ENCODE measurements around the gene KERA. TPM values are rescaled to one million over a fixed set of nuclear protein-coding genes. Genes with fewer than 3 reads are reported as not detected.

The KERA gene
- total and polyA plus RNA-seq, 2 experiments from 2014 or later, result not detected

- H3K4me2 ChIP-seq, result 0 out of 2 replicates have a peak overlapping the region, but pooled peaks have one; percentile 40
- H3K9me3 Mint-ChIP-seq, result no peaks in the 10 kb centered on the region
- H3K4me1 ChIP-seq (ENCODE audit: insufficient read depth), result peaks cover 22% of the 10 kb centered on the region; the same call in 1 of the 2 replicates
- 0 out of 2 replicates have a peak, but pooled peaks cover 6% of the 10 kb centered on the region for H3K9me2 ChIP-seq (ENCODE audit: insufficient read depth)
- H3K27ac Mint-ChIP-seq, result no peak overlapping the region
- H3K27ac ChIP-seq (ENCODE audit: low read depth), result no peak overlapping the region
- no peak overlapping the region for H3K4me3 ChIP-seq
- no peak for ATAC-seq
- H3K36me3 ChIP-seq (ENCODE audit: insufficient read depth), result no peaks in the 10 kb centered on the region
- H3K27me3 Mint-ChIP-seq (ENCODE audit: insufficient read depth, low read depth, poor library complexity), result no peaks in the 10 kb centered on the region
- H3K27me3 ChIP-seq (ENCODE audit: insufficient read depth), result no peaks in the 10 kb centered on the region
- no peak for DNase-seq (ENCODE audit: low spot score)
- TF ChIP-seq, protein P1, sequence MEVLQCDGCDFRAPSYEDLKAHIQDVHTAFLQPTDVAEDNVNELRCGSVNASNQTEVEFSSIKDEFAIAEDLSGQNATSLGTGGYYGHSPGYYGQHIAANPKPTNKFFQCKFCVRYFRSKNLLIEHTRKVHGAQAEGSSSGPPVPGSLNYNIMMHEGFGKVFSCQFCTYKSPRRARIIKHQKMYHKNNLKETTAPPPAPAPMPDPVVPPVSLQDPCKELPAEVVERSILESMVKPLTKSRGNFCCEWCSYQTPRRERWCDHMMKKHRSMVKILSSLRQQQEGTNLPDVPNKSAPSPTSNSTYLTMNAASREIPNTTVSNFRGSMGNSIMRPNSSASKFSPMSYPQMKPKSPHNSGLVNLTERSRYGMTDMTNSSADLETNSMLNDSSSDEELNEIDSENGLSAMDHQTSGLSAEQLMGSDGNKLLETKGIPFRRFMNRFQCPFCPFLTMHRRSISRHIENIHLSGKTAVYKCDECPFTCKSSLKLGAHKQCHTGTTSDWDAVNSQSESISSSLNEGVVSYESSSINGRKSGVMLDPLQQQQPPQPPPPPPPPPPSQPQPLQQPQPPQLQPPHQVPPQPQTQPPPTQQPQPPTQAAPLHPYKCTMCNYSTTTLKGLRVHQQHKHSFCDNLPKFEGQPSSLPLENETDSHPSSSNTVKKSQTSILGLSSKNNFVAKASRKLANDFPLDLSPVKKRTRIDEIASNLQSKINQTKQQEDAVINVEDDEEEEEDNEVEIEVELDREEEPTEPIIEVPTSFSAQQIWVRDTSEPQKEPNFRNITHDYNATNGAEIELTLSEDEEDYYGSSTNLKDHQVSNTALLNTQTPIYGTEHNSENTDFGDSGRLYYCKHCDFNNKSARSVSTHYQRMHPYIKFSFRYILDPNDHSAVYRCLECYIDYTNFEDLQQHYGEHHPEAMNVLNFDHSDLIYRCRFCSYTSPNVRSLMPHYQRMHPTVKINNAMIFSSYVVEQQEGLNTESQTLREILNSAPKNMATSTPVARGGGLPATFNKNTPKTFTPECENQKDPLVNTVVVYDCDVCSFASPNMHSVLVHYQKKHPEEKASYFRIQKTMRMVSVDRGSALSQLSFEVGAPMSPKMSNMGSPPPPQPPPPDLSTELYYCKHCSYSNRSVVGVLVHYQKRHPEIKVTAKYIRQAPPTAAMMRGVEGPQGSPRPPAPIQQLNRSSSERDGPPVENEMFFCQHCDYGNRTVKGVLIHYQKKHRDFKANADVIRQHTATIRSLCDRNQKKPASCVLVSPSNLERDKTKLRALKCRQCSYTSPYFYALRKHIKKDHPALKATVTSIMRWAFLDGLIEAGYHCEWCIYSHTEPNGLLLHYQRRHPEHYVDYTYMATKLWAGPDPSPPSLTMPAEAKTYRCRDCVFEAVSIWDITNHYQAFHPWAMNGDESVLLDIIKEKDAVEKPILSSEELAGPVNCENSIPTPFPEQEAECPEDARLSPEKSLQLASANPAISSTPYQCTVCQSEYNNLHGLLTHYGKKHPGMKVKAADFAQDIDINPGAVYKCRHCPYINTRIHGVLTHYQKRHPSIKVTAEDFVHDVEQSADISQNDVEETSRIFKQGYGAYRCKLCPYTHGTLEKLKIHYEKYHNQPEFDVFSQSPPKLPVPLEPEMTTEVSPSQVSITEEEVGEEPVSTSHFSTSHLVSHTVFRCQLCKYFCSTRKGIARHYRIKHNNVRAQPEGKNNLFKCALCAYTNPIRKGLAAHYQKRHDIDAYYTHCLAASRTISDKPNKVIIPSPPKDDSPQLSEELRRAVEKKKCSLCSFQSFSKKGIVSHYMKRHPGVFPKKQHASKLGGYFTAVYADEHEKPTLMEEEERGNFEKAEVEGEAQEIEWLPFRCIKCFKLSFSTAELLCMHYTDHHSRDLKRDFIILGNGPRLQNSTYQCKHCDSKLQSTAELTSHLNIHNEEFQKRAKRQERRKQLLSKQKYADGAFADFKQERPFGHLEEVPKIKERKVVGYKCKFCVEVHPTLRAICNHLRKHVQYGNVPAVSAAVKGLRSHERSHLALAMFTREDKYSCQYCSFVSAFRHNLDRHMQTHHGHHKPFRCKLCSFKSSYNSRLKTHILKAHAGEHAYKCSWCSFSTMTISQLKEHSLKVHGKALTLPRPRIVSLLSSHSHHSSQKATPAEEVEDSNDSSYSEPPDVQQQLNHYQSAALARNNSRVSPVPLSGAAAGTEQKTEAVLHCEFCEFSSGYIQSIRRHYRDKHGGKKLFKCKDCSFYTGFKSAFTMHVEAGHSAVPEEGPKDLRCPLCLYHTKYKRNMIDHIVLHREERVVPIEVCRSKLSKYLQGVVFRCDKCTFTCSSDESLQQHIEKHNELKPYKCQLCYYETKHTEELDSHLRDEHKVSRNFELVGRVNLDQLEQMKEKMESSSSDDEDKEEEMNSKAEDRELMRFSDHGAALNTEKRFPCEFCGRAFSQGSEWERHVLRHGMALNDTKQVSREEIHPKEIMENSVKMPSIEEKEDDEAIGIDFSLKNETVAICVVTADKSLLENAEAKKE (CRISPR knock-in tag; IDR thresholded peaks at IDR 0.05), result no peak
- TF ChIP-seq NANOG (IDR thresholded peaks at IDR 0.05; ENCODE audit: borderline replicate concordance), result no peak
- TF ChIP-seq POLR2AphosphoS5 (IDR thresholded peaks at IDR 0.05; ENCODE audit: low read depth), result no peak
- TF ChIP-seq JUNB (IDR thresholded peaks at IDR 0.05; ENCODE audit: unreplicated experiment), result no peak
- TF ChIP-seq, protein P2, sequence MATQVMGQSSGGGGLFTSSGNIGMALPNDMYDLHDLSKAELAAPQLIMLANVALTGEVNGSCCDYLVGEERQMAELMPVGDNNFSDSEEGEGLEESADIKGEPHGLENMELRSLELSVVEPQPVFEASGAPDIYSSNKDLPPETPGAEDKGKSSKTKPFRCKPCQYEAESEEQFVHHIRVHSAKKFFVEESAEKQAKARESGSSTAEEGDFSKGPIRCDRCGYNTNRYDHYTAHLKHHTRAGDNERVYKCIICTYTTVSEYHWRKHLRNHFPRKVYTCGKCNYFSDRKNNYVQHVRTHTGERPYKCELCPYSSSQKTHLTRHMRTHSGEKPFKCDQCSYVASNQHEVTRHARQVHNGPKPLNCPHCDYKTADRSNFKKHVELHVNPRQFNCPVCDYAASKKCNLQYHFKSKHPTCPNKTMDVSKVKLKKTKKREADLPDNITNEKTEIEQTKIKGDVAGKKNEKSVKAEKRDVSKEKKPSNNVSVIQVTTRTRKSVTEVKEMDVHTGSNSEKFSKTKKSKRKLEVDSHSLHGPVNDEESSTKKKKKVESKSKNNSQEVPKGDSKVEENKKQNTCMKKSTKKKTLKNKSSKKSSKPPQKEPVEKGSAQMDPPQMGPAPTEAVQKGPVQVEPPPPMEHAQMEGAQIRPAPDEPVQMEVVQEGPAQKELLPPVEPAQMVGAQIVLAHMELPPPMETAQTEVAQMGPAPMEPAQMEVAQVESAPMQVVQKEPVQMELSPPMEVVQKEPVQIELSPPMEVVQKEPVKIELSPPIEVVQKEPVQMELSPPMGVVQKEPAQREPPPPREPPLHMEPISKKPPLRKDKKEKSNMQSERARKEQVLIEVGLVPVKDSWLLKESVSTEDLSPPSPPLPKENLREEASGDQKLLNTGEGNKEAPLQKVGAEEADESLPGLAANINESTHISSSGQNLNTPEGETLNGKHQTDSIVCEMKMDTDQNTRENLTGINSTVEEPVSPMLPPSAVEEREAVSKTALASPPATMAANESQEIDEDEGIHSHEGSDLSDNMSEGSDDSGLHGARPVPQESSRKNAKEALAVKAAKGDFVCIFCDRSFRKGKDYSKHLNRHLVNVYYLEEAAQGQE (IDR thresholded peaks at IDR 0.05; ENCODE audit: unreplicated experiment), result no peak
- no peak for TF ChIP-seq ETS1 (IDR thresholded peaks at IDR 0.05)
- no peak for TF ChIP-seq EZH2 (IDR thresholded peaks at IDR 0.05; ENCODE audit: low read depth, unreplicated experiment)
- H3K79me2 ChIP-seq (replicated peaks; ENCODE audit: insufficient read depth), result no peaks in the 10 kb centered on the region
- peaks cover 17% of the 10 kb centered on the region for H3K4me1 Mint-ChIP-seq
- H3K36me3 Mint-ChIP-seq (ENCODE audit: low read depth), result no peaks in the 10 kb centered on the region
- H3K4me3 Mint-ChIP-seq, result no peak overlapping the region
- H4K20me1 ChIP-seq (replicated peaks; ENCODE audit: insufficient read depth), result no peaks in the 10 kb centered on the region
- no peaks in the 10 kb centered on the region for H3F3A ChIP-seq (replicated peaks; ENCODE audit: low read depth)
- H2AFZ ChIP-seq, result no peak overlapping the region
Measured at GRCh38 chr12:91078501-91078900, 20.7 kb upstream of the KERA start.
